GM21786 (cell line): Measurements from ENCODE around the gene EHD4.

Experiments
- ATAC-seq: cut with Tn5 transposase; IDR thresholded peaks from one replicate; pipeline ENCODE4 v1.9.1; 2021; ENCODE audit not compliant: unreplicated experiment

EHD4 gene

DNA sequence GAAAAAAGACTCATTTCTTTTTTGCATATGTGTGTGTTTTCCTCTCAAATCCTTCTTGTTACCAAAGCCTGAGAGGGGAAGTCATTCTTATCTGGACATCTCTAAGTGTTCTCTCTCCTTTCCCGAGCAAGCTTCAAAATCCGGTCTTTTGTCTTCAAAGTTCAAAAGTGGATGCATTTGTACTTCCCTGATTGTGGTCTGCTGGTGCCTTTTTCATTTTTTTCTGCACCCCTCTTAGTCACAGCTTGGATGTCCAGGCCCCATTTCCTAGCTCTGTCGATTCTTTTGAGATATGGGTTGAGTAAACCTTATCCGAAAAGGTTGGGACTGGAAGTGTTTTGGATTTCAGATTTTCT is 34.8 kb downstream of the EHD4 start:
- ATAC-seq = no peak

DNA sequence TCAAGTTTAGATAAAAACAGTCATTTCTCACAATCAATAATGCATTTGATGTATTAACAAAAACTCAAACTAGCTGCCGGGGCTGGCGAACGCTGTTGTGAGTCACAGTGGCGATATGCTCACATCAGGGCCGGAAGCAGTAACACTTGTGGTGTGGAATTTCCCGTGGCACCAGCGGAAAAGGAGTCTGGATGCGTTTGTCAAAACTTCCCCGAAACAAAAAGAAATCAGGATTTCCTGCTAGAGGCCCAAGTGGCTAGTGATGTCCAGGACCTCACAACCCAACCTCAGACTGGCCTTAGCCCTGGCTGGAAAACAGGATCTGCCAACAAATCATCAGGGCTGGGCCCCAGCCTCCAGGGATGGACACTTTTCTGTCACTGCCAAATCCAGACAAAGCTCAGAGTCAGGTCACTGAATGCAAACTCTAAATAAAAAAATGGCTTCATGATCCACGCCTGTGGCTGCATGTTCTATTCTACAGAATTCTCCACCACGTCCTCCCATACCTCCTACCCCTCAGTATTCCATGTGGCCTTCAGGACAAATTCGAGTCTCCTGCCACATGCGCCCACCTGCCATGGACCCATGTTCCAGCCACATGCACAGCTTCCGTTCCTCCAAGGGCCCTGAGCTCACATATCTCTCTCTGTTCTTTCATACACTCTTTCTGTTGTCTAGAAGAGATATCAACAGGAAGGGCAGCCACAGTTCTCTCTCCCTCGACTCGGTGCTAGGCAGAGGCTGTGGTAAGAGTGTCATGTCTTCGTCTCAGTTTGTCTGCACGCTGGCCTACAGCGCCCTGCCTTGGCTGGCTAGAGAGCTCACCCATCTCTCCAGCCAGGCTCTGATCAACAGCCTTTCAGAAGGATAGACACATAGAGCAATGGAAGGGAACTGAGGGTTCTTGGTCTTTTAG is 35.4 kb downstream of the EHD4 start:
- peak; percentile 36 for ATAC-seq

DNA sequence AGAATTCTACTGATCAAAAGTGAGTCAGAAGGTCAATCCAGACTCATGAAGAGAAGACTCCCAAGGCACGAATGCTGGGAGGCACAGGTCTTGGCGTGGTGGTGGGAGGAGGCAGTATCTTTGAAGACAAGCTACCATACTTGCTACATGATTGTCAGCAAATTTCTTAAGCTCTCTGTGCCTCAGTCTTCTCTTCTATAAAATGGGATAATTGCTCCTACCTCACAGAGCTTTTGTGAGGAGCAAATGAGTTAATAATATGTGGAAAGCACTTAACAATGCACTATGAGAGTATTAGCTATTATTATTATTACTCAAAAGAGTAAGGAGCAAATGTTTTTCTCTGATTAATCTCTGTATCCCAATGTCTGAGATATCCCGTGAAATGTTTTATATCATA is 36.2 kb downstream of the EHD4 start:
- ATAC-seq = no peak

DNA sequence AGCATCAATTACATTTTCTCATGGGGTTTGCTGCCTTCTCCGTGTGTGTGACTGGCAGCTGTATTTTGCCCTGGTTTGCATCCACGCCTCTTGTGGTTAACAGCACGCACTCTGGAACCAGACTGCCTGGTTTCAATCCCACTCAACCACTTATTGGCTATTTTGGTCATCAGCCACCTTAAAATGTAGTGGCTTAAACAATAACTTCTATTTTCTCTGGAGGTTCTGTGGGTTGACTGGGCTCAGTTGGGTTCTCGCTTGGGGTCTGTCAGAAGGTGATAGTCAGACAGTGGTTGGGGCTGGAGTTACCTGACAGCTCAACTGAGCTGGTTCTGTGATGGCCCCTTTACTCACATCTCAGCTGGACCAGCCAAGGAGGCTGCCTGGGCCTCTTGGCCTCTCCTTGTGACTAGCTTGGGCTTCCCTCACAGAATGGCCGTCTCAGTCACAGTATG is 36.8 kb downstream of the EHD4 start:
- ATAC-seq = peak; percentile 48

DNA sequence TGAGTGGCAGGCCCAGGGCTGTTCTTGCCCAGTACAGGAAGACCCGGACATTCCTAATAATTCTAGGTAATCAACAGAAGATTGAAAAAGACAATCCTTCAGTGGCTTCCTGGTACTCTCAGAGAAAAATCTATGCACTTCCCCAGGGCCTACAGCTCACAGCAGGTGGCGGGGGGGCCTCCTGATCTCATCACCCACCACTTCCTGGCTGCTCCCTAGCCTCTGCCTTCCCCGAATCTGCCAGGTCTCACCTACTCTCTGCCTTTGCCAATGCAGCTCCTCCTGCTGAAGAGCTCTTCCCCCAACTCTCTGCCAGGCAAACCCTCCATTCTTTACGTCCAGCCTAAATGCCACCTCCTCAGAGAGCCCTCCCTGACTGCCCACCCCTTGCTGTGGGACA is 37.5 kb downstream of the EHD4 start:
- no peak for ATAC-seq

DNA sequence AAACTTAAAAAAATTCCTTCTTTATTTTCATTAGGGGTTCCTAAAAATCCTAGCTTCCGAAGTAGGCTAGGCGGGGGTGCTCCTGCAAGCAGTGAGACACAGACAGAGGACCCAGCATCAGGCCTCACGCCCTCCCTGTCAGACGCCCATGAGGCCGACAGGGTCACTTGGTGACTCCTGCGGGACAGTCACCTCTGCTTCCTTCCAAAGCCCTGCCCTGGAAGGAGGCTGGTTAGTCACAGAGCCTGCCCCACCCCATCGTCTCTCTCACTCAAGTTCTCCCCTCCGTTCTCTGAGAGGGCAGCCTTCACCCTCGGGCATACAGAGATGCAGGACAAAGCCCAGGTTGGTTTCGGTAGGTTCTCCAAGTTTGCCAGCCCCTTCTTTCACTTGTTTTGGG is 38.6 kb downstream of the EHD4 start:
- ATAC-seq = no peak

DNA sequence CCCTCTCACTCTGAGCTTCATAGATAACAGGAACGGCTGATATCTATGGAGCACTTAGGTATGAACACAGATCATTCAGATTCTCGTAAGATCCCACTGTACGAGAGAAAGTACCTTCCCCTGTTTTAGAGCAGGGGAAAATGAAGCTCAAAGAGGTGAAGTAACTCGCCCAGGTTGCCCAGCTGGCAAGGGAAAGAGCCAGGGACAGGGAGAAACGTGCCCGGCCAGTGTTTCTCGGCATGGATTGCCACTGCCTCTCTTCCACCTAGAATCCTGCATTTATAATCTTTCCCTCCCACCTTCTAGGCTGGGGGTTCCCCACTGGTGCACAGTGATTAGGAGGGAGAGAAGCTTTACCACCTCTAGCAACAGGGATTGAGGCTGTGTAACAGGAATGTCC is 39.0 kb downstream of the EHD4 start:
- no peak for ATAC-seq

- ATAC-seq = no peak
Measured at GRCh38 chr15:41932511-41933289, 39.7 kb downstream of the EHD4 start.

DNA sequence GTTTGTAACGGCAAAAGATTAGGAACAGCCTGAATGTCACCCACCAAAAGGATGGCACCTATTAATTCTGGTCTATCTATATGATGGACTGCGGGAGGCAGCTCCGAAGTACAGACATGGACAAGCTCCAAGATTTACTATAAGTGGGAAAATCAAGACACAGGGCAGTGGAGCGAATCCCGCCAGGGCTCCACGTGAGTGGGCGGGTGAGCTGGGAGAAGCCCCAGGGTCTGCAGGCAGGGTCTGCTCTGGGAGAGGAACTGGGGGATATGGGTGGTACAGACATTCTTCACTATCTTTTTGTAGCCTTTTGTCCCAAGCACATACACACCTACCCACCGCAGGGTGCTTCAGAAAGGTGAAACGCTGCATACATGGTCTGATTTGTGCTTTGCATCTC is 40.3 kb downstream of the EHD4 start:
- no peak for ATAC-seq

DNA sequence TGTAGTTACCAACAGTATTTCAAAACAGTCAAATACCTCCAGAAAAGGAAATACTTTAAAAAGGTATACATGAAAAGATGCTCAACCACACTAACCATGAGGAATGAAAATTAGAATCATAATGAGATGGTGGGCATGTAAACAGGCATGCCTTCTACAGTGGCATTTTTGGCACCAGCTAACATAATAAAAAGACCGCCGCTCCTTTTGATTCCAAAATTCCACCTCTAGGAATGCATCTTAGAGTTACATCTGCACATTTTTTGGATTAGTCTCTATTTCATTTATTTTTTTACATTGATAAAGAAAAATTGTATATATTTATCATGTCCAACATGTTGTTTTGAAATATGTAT is 41.5 kb downstream of the EHD4 start:
- ATAC-seq = no peak

- ATAC-seq = no peak
Measured at GRCh38 chr15:41930221-41930866, 42.0 kb downstream of the EHD4 start.

DNA sequence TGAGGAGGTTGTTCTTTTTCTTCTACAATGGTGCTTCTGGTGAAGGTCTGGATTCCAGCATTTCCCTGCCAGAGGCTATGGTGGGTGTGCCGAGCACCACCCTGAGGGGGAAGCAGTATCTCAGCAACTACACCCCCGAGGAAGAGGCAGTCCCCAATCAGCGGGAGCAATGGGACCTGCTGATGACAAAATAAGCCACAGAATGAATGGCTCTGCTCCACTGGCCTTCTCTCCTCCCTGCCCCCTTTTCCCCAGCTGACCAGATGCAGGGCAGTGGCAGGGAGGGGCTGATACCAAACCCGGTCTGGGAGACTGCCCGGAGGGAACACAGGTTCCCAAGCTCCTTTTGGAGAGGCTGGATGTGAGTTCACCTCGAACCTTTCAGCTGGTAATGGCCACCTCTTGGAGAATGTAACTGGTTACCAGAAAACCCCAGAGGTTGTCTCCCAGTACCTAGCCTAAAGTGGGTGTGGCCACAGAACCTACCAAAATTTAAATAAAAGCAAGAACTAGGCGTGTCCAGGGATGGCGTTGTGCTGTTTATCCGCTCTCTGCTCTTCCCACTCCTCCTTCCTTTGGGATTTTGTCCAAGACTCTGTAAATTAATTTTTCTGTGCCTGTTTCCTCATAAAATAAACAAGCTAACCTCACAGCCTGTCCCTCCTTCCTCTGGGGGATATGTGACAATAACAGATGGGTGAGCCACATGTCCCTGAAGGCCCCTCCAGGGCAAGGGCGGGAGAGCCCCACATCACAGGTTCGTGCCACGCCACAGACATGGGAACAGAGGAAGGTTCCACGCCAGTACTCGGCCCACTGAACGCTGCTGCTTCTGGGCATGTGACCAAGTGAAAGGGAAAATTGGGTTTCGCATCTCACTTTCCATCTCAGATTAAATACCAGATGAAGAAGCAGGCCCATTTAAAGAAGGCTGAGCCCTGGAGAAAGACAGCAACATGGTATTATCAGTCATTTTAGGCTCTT is 43.4 kb downstream of the EHD4 start:
- peak; percentile 78 for ATAC-seq

- no peak for ATAC-seq
Measured at GRCh38 chr15:41928100-41928499, 44.3 kb downstream of the EHD4 start.

DNA sequence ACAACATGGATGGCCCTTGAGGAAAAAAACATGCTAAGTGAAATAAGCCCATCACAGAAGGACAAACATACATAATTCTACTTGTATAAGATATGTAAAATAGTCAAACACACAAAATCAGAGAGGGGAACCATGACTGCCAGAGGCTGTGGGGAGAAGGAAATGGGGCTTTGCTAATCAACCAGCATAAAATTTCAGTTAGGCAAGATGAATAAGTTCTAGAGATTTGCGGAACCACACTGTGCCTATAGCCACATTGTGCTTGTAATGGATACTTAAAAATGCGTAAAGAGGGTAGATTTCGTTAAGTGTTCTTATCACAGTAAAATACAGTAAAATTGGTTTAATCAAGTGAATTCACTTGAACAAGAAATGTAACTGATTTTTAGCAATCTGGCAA is 44.8 kb downstream of the EHD4 start:
- no peak for ATAC-seq

GRCh38 chr15:41926185-41927056 is 45.9 kb downstream of the EHD4 start:
- no peak for ATAC-seq

GRCh38 chr15:41925086-41925608 is 47.2 kb downstream of the EHD4 start:
- ATAC-seq = no peak

DNA sequence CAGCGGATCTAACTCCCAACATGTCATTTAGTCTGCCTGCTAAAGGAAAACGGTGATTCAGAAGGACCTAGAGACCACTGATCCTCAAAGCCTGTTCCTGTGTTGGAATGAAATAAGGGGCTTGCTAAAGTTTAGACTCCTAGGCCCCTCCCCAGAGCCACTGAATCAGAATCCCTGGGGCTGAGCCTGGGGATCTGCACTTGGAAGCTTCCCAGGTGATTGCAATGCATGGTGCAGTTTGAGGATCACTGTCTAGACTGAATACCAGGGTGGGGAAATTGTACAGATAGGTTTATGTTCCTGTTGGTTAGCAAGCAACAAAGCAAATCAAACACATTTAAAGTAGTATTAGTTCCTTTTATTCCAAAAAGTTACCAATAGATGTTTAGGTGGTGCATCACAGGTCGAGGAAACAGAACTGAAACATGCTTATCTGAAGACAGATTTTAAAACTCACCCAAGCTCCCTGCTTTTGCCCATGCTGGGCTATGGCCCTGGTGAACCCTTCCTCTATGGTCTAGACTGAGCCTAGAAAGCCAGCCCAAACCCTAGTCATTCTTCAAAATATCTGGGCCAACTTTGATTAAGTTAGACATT is 48.9 kb downstream of the EHD4 start:
- ATAC-seq = no peak

GRCh38 chr15:41922353-41922752 is 50.0 kb downstream of the EHD4 start:
- no peak for ATAC-seq

DNA sequence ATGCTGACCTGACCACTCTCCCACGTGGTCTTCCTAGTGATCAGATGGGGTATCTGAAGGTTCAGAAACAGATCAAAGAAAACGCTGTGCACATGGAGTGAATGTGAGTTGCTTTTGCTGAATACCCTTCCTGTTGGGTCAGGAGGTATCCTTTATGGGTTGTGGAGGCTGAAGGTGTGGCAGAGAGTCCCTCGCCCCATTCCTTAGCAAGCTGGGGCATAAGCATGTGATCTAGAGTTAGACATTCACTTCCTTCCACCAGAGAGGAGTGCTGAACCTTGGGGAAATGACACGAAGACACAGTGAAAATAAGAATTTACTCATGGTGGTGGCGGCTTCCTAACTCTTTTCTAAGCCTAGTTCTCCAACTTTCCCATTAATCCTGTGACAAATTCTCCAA is 50.7 kb downstream of the EHD4 start:
- ATAC-seq = no peak
